GM18499 (cell line): ENCODE data around the gene MOCS1.

Experiments used
- ATAC-seq: cut with Tn5 transposase; IDR thresholded peaks from one replicate; pipeline ENCODE4 v1.9.1; 2021; ENCODE audit warnings: moderate number of reproducible peaks; ENCODE audit not compliant: insufficient read depth, unreplicated experiment

The MOCS1 gene

DNA sequence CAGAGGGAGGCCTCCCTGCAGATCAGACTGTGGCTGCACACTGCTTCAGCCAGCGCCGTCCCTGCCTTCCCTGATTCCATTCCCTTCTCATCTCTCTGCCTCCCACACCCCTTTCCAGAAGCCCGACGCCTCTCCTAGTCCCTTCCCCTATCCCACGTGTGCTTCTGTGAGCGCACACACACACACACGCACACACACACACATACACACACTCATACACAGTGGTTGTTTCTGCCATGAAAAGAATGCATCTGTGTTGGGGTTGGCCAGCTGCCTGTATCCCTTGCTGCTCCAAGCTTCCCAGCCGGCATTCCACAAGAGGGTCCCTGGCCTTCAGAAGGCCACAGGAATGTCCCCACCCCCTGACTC is 51.7 kb downstream of the MOCS1 start:
- ATAC-seq: no peak

DNA sequence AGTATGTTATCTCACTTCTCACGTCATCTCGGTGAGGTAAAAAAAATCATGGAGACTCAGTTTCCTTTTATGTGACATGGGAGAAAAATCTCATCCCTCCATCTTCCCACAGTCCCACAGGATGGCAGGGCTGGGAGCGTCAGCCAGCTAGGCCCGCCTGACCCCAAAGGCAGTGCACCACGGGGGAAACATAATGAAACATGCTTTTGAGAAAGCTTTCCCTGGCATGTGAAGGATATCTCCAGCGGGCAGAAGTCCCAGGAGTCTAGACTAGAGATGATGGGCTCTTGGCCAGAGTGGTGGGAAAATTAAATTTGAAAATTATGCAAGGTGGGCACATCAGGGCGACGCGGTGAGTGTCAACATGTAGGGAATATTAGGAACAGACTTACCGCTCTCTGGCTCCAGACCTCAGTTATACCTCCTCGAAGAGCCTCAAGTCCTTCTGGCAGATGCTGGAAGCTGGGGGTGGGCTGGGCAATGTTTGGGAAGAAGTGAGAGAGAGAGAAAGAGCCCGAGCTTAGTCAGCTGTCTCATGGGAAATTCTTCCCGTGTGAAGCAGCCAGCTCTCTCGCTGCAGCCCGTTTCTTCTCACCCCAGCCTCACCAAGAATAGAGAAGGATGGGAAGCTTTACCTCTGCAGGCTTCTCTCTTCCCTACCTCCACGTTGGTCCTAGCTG is 52.3 kb downstream of the MOCS1 start:
- ATAC-seq: no peak

DNA sequence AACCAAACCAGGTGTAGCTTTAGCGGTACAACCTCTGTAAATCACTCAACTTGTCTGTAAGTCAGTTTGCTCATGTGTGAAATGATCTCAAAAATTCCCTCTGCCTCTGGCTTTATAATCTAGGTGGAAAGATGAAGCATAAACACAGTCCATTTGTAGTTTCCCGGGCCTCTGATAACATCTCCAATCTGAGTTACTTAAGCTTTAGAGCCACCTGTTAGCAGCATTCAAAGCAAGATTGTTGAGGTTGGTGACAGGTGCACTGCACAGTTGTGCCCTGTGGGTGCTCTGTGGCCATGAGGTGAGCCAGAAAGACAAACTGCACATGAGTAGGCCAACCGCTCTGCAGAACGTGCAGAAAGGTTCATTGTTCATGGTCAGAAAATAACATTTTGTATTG is 53.7 kb downstream of the MOCS1 start:
- ATAC-seq: no peak

DNA sequence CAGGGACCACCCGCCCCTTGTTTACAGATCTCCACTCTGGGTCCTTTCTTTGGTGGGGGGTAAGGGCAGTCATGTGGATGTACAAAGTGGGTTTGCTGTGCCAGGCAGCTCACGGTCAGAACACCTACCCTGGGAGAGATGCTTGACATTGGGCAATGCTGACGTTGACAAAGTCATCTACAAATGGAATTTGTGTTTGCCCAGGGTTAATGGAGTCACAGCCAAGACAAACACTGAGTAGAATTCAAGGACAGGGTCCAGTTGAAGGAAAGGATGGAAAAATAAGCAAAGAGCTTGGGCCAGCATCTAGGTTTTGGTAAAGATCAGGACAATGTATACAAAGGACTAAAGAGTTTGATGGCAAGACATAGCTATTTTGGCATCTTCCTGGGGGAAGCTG is 54.7 kb downstream of the MOCS1 start:
- no peak for ATAC-seq

DNA sequence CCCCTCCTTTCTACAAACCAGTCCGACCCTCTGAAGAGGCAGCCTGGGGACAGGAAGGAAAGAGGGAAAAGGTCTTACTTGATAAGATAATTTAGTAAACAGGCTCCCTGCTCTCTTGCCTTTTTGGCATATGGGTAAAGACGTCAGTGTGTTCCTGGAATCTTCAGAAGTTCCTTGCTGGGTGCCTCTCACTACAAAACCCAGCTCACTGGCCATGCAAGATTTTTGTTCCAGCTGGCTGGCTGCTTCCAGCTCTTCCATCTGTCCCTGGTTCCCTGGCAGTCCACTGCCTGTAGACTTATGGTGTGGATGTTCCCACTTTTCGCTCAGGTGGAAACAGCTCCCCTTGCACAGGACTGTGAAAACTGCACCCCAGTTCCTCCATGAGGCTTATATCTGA is 57.4 kb downstream of the MOCS1 start:
- no peak for ATAC-seq

- no peak for ATAC-seq
Measured at GRCh38 chr6:39876111-39876510, 58.2 kb downstream of the MOCS1 start.

- no peak for ATAC-seq
Measured at GRCh38 chr6:39873439-39873838, 60.8 kb downstream of the MOCS1 start.

GRCh38 chr6:39870950-39871349 is 63.3 kb downstream of the MOCS1 start:
- no peak for ATAC-seq

DNA sequence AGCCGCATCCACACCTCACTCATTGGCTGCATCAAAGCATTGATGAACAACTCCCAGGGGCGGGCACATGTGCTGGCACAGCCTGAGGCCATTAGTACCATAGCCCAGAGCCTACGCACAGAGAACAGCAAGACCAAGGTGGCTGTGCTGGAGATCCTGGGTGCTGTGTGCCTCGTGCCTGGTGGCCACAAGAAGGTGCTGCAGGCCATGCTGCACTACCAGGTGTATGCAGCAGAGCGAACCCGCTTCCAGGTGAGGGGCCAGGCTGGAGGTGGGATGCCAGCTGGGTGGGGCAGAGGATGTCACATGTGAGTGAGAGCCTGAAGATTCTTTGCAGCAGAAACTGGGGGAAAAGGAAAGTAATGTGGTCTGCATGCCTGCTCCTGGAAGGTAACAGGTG is 66.7 kb downstream of the MOCS1 start:
- ATAC-seq: no peak

GRCh38 chr6:39865011-39865888 is 69.0 kb downstream of the MOCS1 start:
- no peak for ATAC-seq

- ATAC-seq: no peak
Measured at GRCh38 chr6:39861663-39862062, 72.6 kb downstream of the MOCS1 start.

GRCh38 chr6:39859025-39859424 is 75.2 kb downstream of the MOCS1 start:
- ATAC-seq: no peak

DNA sequence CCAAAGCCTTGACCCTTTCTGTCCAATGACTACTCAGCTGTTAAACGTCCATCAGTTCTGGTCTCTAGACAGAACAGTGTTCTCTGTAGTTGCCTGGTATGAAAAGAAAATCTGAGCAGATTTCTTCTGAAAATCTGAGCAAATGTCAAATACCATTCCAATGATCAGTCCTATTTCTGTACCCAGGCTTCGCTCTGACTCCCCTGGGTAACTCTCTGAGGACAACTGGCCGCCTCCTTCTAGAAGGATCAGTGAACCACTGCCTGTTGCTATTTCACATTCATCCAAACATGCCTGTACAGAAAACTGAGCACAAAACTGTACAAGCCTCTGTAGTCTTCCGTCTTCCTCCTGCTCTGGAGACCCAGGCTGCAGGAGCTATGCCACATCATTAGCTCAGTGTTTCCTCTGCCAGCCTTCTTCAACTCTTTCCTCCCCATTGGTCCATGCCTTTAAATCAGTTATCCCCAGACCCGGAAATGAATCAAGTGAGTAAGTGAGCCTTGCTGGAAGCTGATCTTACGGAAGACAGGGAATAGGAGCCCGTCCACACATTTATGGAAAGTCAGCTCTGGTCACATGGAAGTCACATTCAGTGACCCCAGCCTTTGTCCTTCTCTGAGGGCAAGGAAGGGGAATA is 78.8 kb downstream of the MOCS1 start:
- no peak for ATAC-seq
